ENCODE measurements around the gene RNF26. TPM values are rescaled to one million over a fixed set of nuclear protein-coding genes. Genes with fewer than 3 reads are reported as not detected.

RNF26 gene
- total RNA-seq, 1 experiment from 2014 or later = 90.6 TPM

DNA sequence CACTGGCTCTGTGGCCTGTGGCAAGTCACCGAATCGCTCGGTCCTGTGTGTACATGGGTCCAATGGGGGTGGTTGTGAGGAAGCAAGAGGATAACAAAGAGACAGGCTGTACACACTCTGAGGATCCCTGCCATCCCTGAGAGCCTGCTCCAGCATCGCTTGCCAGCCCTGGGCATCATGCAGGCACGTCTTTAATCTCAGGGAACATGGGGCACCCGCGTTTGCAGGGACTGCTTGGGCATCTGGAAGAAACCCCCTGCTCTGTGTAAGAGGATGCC, 7.6 kb downstream of the RNF26 start (continued):
- no peak for TF ChIP-seq CREM (CRISPR knock-in tag; IDR thresholded peaks at IDR 0.05)
- no peak for TF ChIP-seq JAZF1 (CRISPR knock-in tag; IDR thresholded peaks at IDR 0.05)
- no peak for TF ChIP-seq ATF3 (CRISPR knock-in tag; conservative IDR thresholded peaks at IDR 0.05)
- TF ChIP-seq, protein P1, sequence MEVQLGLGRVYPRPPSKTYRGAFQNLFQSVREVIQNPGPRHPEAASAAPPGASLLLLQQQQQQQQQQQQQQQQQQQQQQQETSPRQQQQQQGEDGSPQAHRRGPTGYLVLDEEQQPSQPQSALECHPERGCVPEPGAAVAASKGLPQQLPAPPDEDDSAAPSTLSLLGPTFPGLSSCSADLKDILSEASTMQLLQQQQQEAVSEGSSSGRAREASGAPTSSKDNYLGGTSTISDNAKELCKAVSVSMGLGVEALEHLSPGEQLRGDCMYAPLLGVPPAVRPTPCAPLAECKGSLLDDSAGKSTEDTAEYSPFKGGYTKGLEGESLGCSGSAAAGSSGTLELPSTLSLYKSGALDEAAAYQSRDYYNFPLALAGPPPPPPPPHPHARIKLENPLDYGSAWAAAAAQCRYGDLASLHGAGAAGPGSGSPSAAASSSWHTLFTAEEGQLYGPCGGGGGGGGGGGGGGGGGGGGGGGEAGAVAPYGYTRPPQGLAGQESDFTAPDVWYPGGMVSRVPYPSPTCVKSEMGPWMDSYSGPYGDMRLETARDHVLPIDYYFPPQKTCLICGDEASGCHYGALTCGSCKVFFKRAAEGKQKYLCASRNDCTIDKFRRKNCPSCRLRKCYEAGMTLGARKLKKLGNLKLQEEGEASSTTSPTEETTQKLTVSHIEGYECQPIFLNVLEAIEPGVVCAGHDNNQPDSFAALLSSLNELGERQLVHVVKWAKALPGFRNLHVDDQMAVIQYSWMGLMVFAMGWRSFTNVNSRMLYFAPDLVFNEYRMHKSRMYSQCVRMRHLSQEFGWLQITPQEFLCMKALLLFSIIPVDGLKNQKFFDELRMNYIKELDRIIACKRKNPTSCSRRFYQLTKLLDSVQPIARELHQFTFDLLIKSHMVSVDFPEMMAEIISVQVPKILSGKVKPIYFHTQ (CRISPR knock-in tag; IDR thresholded peaks at IDR 0.05) = no peak
- no peak for TF ChIP-seq STAT6 (CRISPR knock-in tag; conservative IDR thresholded peaks at IDR 0.05; ENCODE audit: low read depth)
- no peak for TF ChIP-seq CBFB (CRISPR knock-in tag; IDR thresholded peaks at IDR 0.05; ENCODE audit: low read depth)
- TF ChIP-seq FOXP4 (CRISPR knock-in tag; IDR thresholded peaks at IDR 0.05) = no peak
- no peak for TF ChIP-seq ZNF425 (CRISPR knock-in tag; conservative IDR thresholded peaks at IDR 0.05)
- TF ChIP-seq RORB (CRISPR knock-in tag; IDR thresholded peaks at IDR 0.05) = no peak
- no peak for TF ChIP-seq TP53 (CRISPR knock-in tag; IDR thresholded peaks at IDR 0.05)
- no peak for TF ChIP-seq ZNF671 (CRISPR knock-in tag; IDR thresholded peaks at IDR 0.05)
- TF ChIP-seq, protein P2, sequence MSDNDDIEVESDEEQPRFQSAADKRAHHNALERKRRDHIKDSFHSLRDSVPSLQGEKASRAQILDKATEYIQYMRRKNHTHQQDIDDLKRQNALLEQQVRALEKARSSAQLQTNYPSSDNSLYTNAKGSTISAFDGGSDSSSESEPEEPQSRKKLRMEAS (CRISPR knock-in tag; IDR thresholded peaks at IDR 0.05) = no peak

DNA sequence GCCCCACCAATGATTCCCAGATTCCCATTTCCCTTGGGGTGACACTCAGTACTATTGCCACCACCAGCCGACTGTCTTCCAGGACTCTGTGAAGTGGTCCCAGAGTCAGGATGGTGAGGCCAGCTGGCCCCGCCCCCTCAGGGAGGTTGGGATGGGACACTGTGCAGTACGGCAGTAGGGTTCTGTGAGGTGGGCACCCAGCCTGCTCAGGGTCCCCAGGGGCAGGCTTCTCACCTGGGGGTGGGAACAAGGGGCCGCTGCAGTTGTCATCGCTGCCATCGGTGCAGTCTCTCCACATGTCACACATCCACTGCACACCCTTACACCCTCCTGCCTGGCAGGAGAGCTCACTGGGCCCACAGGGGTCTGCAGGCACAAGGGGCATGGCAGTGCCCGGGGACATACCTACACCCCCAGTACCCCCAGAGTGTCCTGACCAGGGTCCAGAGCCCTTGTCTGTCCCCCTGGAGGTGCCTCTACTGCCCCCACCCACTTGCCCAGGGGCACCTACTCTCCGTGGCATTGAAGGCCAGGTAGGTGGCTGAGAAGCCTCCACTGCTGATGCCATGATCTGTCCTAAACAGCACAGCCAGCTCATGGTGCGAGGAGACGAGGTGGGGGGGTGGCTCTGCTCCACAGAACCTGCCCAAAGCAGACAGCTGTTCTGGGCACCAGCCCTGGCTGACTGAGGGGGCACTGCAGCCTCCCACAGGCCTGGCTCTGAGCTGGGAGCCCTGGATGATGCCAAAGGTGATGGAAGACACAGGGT, 8.2 kb downstream of the RNF26 start:
- no peak for DNase-seq (ENCODE audit: low spot score)
- H3K27me3 Mint-ChIP-seq (ENCODE audit: low read depth) = peaks cover 74% of the 10 kb centered on the region
- CTCF ChIA-PET = interaction anchor here (0.7 to 10.4 kb wide), 7 partner anchors 8 to 198 kb away, joined by 3 to 387 read pairs (median 88); partner anchors contain the start of genes MCAM, RNF26 and USP2

More for the DNA sequence above, 8.2 kb downstream of the RNF26 start:
- no peaks in the 10 kb centered on the region for H3K9me3 Mint-ChIP-seq
- POLR2A ChIA-PET = no interaction called here
- no peak overlapping the region for H3K27ac Mint-ChIP-seq
- no peak overlapping the region for H3K4me3 Mint-ChIP-seq
- no peaks in the 10 kb centered on the region; the same call in 1 of the 2 replicates for H3K36me3 Mint-ChIP-seq
- TF ChIP-seq, protein P3, sequence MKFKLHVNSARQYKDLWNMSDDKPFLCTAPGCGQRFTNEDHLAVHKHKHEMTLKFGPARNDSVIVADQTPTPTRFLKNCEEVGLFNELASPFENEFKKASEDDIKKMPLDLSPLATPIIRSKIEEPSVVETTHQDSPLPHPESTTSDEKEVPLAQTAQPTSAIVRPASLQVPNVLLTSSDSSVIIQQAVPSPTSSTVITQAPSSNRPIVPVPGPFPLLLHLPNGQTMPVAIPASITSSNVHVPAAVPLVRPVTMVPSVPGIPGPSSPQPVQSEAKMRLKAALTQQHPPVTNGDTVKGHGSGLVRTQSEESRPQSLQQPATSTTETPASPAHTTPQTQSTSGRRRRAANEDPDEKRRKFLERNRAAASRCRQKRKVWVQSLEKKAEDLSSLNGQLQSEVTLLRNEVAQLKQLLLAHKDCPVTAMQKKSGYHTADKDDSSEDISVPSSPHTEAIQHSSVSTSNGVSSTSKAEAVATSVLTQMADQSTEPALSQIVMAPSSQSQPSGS (CRISPR knock-in tag; IDR thresholded peaks at IDR 0.05; ENCODE audit: borderline replicate concordance, low read depth) = no peak
- peak; percentile 18; the same call in 1 of the 2 replicates for TF ChIP-seq ESRRA (CRISPR knock-in tag; IDR thresholded peaks at IDR 0.05; ENCODE audit: borderline replicate concordance)
- peaks cover 31% of the 10 kb centered on the region for H3K4me1 Mint-ChIP-seq
- no peak for ATAC-seq
